ENCODE results near the gene ISL1.

ISL1 gene

GRCh38 chr5:51394609-51395008, 11.4 kb downstream of the ISL1 start:
- TF ChIP-seq ZNF274 (IDR thresholded peaks at IDR 0.05; ENCODE audit: low read depth, low read length): no peak
- H3K4me3 ChIP-seq (ENCODE audit: low read length): no peak overlapping the region

GRCh38 chr5:51395245-51395644, 12.0 kb downstream of the ISL1 start:
- H3K4me3 ChIP-seq (ENCODE audit: low read length): no peak overlapping the region
- no peak for TF ChIP-seq ZNF274 (IDR thresholded peaks at IDR 0.05; ENCODE audit: low read depth, low read length)

GRCh38 chr5:51395666-51396356, 12.6 kb downstream of the ISL1 start:
- H3K4me3 ChIP-seq (ENCODE audit: low read length): no peak overlapping the region
- TF ChIP-seq ZNF274 (IDR thresholded peaks at IDR 0.05; ENCODE audit: low read depth, low read length): no peak

GRCh38 chr5:51396797-51397196, 13.5 kb downstream of the ISL1 start:
- no peak overlapping the region for H3K4me3 ChIP-seq (ENCODE audit: low read length)
- TF ChIP-seq ZNF274 (IDR thresholded peaks at IDR 0.05; ENCODE audit: low read depth, low read length): no peak

GRCh38 chr5:51397996-51398395, 14.7 kb downstream of the ISL1 start:
- H3K4me3 ChIP-seq (ENCODE audit: low read length): no peak overlapping the region
- no peak for TF ChIP-seq ZNF274 (IDR thresholded peaks at IDR 0.05; ENCODE audit: low read depth, low read length)

- no peak for TF ChIP-seq ZNF274 (IDR thresholded peaks at IDR 0.05; ENCODE audit: low read depth, low read length)
- H3K4me3 ChIP-seq (ENCODE audit: low read length): no peak overlapping the region
Observed at GRCh38 chr5:51398875-51399642, 15.8 kb downstream of the ISL1 start.

- TF ChIP-seq ZNF274 (IDR thresholded peaks at IDR 0.05; ENCODE audit: low read depth, low read length): no peak
- H3K4me3 ChIP-seq (ENCODE audit: low read length): no peak overlapping the region
Observed at GRCh38 chr5:51399643-51400006, 16.4 kb downstream of the ISL1 start.

- H3K4me3 ChIP-seq (ENCODE audit: low read length): no peak overlapping the region
- no peak for TF ChIP-seq ZNF274 (IDR thresholded peaks at IDR 0.05; ENCODE audit: low read depth, low read length)
Observed at GRCh38 chr5:51404255-51404654, 21.0 kb downstream of the ISL1 start.

GRCh38 chr5:51411921-51412325, 28.7 kb downstream of the ISL1 start:
- no peak for TF ChIP-seq ZNF274 (IDR thresholded peaks at IDR 0.05; ENCODE audit: low read depth, low read length)
- no peak overlapping the region for H3K4me3 ChIP-seq (ENCODE audit: low read length)

- no peak overlapping the region for H3K4me3 ChIP-seq (ENCODE audit: low read length)
- TF ChIP-seq ZNF274 (IDR thresholded peaks at IDR 0.05; ENCODE audit: low read depth, low read length): no peak
Observed at GRCh38 chr5:51414516-51414915, 31.3 kb downstream of the ISL1 start.

GRCh38 chr5:51416149-51416548, 32.9 kb downstream of the ISL1 start:
- no peak for TF ChIP-seq ZNF274 (IDR thresholded peaks at IDR 0.05; ENCODE audit: low read depth, low read length)
- no peak overlapping the region for H3K4me3 ChIP-seq (ENCODE audit: low read length)

GRCh38 chr5:51433052-51433710, 49.9 kb downstream of the ISL1 start:
- no peak overlapping the region for H3K4me3 ChIP-seq (ENCODE audit: low read length)
- no peak for TF ChIP-seq ZNF274 (IDR thresholded peaks at IDR 0.05; ENCODE audit: low read depth, low read length)

GRCh38 chr5:51439232-51439631, 56.0 kb downstream of the ISL1 start:
- H3K4me3 ChIP-seq (ENCODE audit: low read length): no peak overlapping the region
- TF ChIP-seq ZNF274 (IDR thresholded peaks at IDR 0.05; ENCODE audit: low read depth, low read length): no peak
